ENCODE measurements around the gene CCDC154.
A peak's percentile ranks its signal among the peaks of the same experiment; 100 is the strongest.

Gene CCDC154

DNA sequence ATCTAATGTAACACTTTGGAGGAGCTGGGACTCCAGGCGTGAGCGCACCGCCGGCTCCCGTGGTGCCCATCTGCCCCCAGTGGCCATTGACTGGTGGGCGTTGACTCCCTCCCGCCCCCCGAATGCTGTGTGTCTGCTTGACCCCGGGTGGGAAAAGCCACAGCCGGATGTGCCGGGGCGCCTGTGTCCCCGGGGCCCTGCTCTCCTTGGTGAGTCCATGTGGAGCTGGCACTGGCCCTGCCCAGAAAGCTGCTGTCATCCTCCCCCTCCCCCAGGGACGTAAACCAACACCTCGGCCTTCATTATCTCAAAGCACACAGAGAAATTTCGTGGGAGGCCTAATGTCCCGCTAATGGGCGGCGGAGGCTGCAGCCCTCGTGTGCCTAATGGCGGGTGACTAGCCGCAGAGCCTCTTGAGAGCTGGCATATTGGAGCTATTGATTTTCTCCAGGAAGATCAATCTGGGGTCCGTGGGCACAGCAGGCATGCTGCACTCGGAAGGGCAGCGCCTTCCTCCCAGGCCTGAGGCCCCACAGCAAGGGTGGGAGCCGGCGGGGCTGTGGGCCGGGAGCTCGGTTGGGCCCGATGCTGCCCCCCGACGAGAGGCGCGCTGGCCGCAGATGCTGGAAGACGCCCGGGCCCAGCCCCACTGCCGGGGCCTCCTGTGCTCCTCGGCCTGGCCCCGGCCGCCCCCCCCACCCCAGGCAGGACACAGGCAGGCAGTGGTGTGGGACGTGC is 17.5 kb downstream of the CCDC154 start:
- TF ChIP-seq, protein P1, sequence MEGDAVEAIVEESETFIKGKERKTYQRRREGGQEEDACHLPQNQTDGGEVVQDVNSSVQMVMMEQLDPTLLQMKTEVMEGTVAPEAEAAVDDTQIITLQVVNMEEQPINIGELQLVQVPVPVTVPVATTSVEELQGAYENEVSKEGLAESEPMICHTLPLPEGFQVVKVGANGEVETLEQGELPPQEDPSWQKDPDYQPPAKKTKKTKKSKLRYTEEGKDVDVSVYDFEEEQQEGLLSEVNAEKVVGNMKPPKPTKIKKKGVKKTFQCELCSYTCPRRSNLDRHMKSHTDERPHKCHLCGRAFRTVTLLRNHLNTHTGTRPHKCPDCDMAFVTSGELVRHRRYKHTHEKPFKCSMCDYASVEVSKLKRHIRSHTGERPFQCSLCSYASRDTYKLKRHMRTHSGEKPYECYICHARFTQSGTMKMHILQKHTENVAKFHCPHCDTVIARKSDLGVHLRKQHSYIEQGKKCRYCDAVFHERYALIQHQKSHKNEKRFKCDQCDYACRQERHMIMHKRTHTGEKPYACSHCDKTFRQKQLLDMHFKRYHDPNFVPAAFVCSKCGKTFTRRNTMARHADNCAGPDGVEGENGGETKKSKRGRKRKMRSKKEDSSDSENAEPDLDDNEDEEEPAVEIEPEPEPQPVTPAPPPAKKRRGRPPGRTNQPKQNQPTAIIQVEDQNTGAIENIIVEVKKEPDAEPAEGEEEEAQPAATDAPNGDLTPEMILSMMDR (IDR thresholded peaks at IDR 0.05; ENCODE audit: low read depth, low read length, missing control alignments), result no peak
- no peak for DNase-seq (ENCODE audit: low read depth)
- no peak overlapping the region for H3K4me3 ChIP-seq (ENCODE audit: low read depth, low read length)

- no peak overlapping the region for H3K4me3 ChIP-seq (ENCODE audit: low read depth, low read length)
- TF ChIP-seq, protein P1 (IDR thresholded peaks at IDR 0.05; ENCODE audit: low read depth, low read length, missing control alignments), result no peak
- DNase-seq (ENCODE audit: low read depth), result no peak
These were observed 18.6 kb downstream of the CCDC154 start for GRCh38 chr16:1425616-1426370.

GRCh38 chr16:1424028-1424427 is 20.3 kb downstream of the CCDC154 start:
- TF ChIP-seq, protein P1 (IDR thresholded peaks at IDR 0.05; ENCODE audit: low read depth, low read length, missing control alignments), result no peak
- no peak overlapping the region for H3K4me3 ChIP-seq (ENCODE audit: low read depth, low read length)
- DNase-seq (ENCODE audit: low read depth), result no peak

DNA sequence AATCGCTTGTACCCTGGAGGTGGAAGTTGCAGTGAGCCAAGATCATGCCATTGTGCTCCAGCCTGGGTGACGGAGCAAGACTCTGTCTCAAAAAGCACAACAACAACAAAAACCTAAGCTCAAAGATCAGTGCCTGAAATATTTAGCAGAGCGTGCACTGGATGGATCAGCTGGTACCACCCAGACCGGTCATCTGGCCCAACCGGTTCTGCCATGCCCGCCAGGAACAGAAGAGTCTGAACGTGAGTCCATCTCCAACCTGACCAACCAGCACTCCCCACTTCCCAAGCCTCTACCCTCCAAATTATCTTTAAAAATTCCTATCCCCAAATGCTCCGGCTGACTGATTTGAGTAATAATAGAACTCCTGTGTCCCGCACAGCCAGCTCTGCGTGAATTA is 22.3 kb downstream of the CCDC154 start:
- H3K4me3 ChIP-seq (ENCODE audit: low read depth, low read length), result no peak overlapping the region
- no peak for DNase-seq (ENCODE audit: low read depth)
- TF ChIP-seq, protein P1 (IDR thresholded peaks at IDR 0.05; ENCODE audit: low read depth, low read length, missing control alignments), result no peak

DNA sequence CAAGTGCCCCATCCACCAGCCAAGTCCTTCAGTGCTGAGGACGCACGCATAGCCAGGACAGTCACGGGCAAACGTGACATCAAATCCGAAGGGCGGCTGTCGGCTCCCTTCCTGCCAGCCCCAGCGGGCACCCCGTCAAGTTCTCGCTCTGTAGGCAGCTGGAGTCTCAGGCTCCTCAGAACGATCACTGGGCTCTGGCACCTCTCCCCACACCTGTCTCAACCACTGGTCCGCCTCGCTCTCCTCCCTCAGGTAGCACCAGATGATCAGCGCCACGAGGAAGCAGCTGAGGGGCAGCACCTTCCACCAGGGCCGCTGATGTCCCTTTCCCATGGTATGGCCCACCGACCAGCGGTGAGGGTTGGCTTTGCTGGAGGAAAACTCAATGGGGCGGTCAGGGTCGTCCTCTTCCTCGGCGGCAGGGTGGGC is 24.2 kb downstream of the CCDC154 start:
- TF ChIP-seq, protein P1 (IDR thresholded peaks at IDR 0.05; ENCODE audit: low read depth, low read length, missing control alignments), result no peak
- DNase-seq (ENCODE audit: low read depth), result no peak
- peak overlapping the region; percentile 99 for H3K4me3 ChIP-seq (ENCODE audit: low read depth, low read length)

DNA sequence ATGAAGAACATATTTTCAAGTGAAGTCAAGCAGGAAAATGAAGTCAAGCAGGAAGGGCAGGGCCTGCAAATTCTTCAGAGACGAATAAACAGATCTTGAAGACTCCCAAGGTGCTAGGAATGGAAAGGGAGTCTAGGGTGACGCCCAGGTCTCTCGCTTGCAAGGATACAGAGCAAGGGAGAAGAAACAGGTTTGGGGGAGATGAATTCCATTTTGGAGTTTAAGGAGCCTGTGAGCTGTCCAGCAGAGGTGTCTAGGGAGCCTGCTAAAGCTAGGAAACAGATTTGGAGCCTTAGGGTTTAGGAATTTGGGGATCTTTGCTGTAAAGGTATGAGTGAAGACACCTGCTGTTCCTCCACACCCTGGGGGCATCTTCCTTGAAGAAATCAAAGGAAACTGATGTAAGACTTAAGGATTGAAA is 27.8 kb downstream of the CCDC154 start:
- TF ChIP-seq, protein P1 (IDR thresholded peaks at IDR 0.05; ENCODE audit: low read depth, low read length, missing control alignments), result no peak
- DNase-seq (ENCODE audit: low read depth), result no peak
- H3K4me3 ChIP-seq (ENCODE audit: low read depth, low read length), result no peak overlapping the region
